AG09319 (cell line): ENCODE results near the gene CFAP299.
A peak's percentile ranks its signal among the peaks of the same experiment; 100 is the strongest.

ENCODE experiments used
- DNase-seq: peaks from one replicate; pipeline ENCODE4 v3.0.0-alpha.2; 2010; ENCODE audit warnings: low read depth; ENCODE audit errors: extremely low read depth
- TF ChIP-seq, protein P1 (sequence below): IDR thresholded peaks from 2 replicates; pipeline ENCODE4 v1.5.1; 2011; ENCODE audit warnings: low read depth, mild to moderate bottlenecking, inconsistent platforms, low read length, moderate library complexity

Gene CFAP299

DNA sequence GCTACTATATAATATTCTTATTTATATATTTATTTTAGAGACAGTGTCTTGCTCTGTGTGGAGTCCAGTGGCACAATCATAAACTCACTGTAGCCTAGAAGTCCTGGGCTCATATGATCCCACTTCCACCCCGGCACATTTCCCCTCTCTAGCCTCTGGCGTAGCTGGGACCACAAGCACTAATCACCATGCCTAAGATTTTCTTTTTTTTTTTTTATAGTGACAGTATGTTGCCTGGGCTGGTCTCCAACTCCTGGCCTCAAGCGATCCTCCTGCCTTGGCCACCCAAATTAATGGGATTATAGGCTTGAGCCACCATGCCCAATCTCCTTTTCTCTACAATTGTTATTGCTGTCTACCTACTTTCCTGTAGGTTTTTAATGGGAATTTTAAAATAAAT is 620.9 kb downstream of the CFAP299 start:
- no peak for DNase-seq
- TF ChIP-seq, protein P1, sequence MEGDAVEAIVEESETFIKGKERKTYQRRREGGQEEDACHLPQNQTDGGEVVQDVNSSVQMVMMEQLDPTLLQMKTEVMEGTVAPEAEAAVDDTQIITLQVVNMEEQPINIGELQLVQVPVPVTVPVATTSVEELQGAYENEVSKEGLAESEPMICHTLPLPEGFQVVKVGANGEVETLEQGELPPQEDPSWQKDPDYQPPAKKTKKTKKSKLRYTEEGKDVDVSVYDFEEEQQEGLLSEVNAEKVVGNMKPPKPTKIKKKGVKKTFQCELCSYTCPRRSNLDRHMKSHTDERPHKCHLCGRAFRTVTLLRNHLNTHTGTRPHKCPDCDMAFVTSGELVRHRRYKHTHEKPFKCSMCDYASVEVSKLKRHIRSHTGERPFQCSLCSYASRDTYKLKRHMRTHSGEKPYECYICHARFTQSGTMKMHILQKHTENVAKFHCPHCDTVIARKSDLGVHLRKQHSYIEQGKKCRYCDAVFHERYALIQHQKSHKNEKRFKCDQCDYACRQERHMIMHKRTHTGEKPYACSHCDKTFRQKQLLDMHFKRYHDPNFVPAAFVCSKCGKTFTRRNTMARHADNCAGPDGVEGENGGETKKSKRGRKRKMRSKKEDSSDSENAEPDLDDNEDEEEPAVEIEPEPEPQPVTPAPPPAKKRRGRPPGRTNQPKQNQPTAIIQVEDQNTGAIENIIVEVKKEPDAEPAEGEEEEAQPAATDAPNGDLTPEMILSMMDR, result no peak

DNA sequence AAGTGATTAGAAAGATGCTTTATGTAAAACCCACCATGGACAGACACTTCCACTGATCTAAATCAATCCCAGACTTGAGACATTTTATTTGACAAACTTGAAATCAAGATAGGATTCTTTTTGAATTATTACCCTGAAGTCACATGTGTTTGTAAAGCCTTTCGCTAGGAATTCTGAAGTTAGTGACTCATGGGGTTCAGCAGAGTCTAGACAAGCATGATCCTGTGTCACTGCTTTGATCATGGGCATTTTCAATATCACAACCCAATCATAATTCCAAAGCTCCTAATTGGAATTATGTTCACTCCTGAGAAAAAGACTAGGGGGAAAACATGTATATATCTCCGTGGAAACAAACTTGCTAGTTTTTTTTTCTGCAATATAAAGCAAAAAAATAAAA is 627.5 kb downstream of the CFAP299 start:
- TF ChIP-seq, protein P1, result no peak
- DNase-seq, result no peak

DNA sequence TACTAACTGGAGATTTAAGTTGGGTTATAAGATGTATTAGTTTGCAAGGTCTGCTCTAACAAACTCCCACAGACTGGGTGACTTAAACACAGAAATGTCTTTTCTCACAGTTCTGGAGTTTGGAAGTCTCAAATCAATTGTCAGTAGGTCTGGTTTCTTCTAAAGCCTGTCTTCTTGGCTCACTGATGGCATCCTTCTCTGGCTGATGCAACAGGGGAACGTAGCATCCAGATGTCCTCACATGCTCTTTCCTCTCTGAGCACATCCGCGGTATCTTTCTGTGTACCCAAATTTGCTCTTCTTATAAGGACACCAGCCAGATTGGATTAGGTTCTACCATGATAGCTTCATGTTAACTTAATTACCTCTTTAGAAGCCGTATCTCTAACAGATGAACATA is 631.8 kb downstream of the CFAP299 start:
- no peak for DNase-seq
- TF ChIP-seq, protein P1, result no peak

DNA sequence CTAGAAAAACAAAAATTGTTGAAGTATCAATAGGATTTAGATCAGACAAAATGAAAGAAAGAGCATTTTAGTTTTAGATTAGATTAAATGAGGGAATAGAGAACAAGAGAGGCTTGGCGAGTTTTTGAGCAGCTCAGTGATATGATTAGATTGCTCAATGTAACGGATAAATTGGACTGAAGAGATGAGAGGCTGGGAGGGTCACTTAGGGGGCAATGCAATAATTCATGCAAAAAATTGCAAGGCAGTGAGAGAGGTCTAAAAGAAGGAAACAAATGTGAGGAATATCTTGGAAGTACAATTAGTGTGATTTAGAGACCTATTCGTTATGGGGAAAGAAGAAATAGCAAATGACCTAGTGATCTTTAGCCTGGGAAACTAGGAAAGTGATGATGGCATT is 644.7 kb downstream of the CFAP299 start:
- no peak for DNase-seq
- TF ChIP-seq, protein P1, result no peak

DNA sequence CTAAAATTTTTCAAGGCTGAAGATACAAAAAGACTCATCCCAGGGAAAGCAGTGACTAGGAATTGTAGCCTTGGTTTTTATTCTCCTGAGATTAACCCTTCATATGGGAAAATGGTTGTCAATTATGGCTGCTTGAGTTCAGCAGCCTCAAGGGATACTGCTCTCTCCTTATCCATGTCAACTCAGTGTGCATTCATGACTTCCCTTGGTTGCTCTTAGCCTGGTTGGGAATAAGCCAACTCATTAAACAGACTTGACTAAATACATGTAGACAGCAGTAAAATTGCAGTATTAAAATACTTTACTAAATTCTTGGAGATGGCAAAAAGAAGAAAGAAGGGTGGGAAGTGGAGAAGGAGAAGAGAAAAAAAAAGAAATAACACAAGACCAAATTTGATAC is 650.5 kb downstream of the CFAP299 start:
- TF ChIP-seq, protein P1, result no peak
- no peak for DNase-seq

DNA sequence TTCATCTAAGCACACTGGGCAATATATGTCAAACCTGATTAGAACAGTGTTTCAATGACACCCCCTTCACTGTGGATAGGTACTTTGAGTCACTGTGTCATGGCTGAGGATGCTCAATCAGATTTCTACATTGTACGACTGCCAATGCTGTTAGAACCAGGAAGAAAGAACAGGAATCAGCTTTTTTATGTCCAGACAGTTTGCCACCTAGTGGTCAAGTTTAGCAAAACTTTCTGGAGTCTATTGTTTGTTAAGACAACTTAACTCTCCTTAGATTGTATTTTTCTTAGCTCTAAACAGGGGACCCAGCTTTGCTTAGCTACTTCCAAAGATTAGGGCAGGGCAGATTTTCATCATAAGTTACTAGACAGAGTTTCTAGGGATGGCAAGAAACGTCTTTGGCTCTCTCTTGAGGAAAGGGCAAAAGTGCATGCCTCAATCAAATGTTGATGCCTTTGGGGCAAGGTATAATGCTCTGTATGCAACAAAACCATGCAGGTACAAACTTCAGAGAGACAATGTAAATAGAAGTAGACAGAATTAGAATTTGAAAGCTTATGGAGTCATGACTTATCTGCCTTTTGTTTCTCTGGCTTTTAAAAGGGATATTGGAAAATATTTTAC is 654.5 kb downstream of the CFAP299 start:
- peak; percentile 40 for DNase-seq
- TF ChIP-seq, protein P1, result peak; percentile 66

DNA sequence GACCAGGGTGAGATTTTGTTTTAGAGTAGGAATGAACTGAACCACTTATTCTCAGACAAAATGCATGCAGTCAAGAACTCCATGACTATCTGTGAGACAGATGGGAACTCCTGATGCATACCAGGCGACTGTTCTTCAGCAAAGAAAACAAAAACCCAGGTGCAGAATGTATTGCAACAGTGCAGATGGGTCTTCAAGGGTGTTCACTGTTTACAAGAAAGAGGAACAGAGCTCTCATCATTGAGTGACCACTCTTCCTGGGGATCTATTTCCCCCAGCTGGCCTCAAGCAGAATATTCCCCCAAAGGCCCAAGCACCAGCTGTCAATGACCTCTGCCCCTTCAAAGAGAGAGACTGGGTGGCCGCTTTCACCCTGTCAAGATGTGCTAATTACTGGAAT is 655.3 kb downstream of the CFAP299 start:
- no peak for DNase-seq
- TF ChIP-seq, protein P1, result no peak
